SJCRH30 (cell line): ENCODE measurements around the gene BBS1. TPM values are rescaled to one million over a fixed set of nuclear protein-coding genes. Genes with fewer than 3 reads are reported as not detected.
A peak's percentile ranks its signal among the peaks of the same experiment; 100 is the strongest.

Source experiments
- DNase-seq, 2 experiments: peaks; one replicate each; pipeline ENCODE4 v3.0.0-alpha.2; 2015 to 2020
- H3K27ac ChIP-seq: fragments of 250-450 bp; sonication (Bioruptor Pico); 2 replicates; pipeline ENCODE4 v1.5.1; 2020; ENCODE audit warnings: mild to moderate bottlenecking, moderate library complexity
- H3K27me3 ChIP-seq: fragments of 250-450 bp; sonication (Bioruptor Pico); 2 replicates; pipeline ENCODE4 v1.5.1; 2020; ENCODE audit warnings: mild to moderate bottlenecking, moderate library complexity
- H3K36me3 ChIP-seq: fragments of 250-450 bp; sonication (Bioruptor Pico); 2 replicates; pipeline ENCODE4 v1.5.1; 2020; ENCODE audit warnings: mild to moderate bottlenecking, moderate library complexity
- H3K4me1 ChIP-seq: fragments of 250-450 bp; sonication (Bioruptor Pico); 2 replicates; pipeline ENCODE4 v1.5.1; 2020; ENCODE audit warnings: mild to moderate bottlenecking, moderate library complexity
- H3K4me3 ChIP-seq: fragments of 250-450 bp; sonication (Bioruptor Pico); 2 replicates; pipeline ENCODE4 v1.5.1; 2020; ENCODE audit warnings: mild to moderate bottlenecking, moderate library complexity
- H3K9me3 ChIP-seq: fragments of 250-450 bp; sonication (Bioruptor Pico); replicated peaks from 2 replicates; pipeline ENCODE4 v1.5.1; 2020; ENCODE audit warnings: mild to moderate bottlenecking, moderate library complexity
- total RNA-seq: library from RNA; depleted of rRNA; stranded (reverse); fragments of >200 nt; shearing (Covaris generic); gene quantifications from 2 replicates; pipeline ENCODE4 v1.2.3, GENCODE V29; 2014

BBS1 gene
- total RNA-seq, 1 experiment from 2014 or later = 13.6 TPM

DNA sequence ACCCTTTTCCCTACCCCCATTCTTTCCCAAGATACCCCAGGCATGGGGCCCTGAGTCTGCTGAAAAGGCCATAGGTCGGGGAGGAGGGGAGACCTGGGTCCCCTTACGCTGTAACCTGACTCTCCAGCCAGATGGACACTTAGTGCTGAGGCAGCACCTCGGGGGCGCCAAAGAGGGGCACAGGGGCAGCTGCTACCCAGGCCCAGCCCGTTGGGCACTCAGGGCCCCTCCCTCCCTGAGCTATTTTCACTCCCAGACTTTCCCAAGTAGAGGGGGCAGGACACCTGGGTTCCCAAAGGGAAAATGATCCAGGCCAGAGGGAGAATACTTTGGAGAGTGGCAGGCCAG lies 37.2 kb downstream of the BBS1 start:
- Histone ChIP-seq H3K9me3 (no peaks in the 10 kb centered on the region), H3K4me1 (peaks cover 7% of the 10 kb centered on the region), H3K27me3 (no peaks in the 10 kb centered on the region), H3K4me3 (no peak overlapping the region), H3K36me3 (no peaks in the 10 kb centered on the region), H3K27ac (no peak overlapping the region)
- DNase-seq = peak in 1 of 2 experiments; percentile 18

DNA sequence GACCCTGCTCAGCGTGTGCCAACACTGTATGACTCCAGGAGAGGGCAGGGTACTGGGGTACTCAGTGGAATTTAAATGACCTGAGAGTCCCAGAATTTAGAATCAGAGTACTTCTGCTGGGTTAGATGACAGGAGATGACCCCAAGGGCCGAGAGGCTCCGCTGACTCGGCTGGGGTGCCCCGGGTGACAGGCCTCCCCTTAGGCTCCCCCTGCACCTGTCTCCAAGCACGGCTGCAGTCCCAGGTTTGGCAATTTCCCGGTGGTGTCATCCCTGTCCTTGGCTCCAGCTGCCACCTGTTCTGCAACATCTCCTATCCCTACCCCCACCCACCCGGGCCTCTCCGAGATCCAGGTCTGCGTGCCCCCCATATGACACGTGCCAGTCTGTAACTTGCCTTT lies 37.6 kb downstream of the BBS1 start:
- H3K27ac ChIP-seq = no peak overlapping the region
- no peaks in the 10 kb centered on the region for H3K36me3 ChIP-seq
- peak in 1 of 2 experiments; percentile 30 for DNase-seq
- peaks cover 7% of the 10 kb centered on the region for H3K4me1 ChIP-seq
- no peaks in the 10 kb centered on the region for H3K9me3 ChIP-seq
- no peak overlapping the region for H3K4me3 ChIP-seq
- no peaks in the 10 kb centered on the region for H3K27me3 ChIP-seq

DNA sequence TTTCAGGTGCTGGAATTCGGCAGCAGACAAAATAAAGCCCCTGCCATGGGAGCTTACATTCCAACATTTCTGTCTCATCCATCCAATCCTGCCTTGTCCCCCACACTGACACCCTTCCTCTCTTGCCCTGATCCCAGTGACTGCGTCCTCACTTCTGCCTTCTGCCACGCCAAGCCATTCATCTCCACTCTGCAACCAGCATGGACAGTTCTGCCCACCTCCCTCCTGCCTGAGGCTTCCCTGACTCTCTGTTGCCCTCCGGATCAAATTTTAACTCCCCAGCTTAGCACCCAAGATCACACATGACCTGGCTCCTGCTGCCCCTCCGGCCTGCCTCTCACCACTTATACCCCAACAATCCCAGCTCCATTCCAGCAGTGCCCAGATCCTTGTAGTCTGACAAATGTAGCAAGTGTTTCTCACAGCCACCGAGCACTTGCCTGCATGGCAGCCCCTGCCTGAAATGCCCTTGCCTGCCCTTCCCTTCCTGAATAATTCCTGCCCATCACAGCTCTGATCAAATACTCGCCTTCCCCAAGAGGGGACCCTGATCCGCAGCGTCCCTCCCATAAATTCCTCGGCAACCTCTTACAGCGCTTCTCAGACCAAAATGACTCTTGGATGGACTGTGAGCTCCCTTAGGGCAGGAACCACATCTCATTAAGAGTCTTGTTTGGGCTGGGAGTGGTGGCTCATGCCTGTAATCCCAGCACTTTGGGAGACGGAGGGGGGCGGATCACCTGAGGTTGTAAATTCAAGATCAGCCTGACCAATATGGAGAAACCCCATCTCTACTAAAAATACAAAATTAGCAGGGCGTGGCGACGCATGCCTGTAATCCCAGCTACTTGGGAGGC lies 38.6 kb downstream of the BBS1 start:
- Histone ChIP-seq H3K36me3 (no peaks in the 10 kb centered on the region), H3K4me1 (peaks cover 7% of the 10 kb centered on the region), H3K9me3 (no peaks in the 10 kb centered on the region), H3K4me3 (no peak overlapping the region), H3K27me3 (no peaks in the 10 kb centered on the region), H3K27ac (no peak overlapping the region)
- DNase-seq = no peak

DNA sequence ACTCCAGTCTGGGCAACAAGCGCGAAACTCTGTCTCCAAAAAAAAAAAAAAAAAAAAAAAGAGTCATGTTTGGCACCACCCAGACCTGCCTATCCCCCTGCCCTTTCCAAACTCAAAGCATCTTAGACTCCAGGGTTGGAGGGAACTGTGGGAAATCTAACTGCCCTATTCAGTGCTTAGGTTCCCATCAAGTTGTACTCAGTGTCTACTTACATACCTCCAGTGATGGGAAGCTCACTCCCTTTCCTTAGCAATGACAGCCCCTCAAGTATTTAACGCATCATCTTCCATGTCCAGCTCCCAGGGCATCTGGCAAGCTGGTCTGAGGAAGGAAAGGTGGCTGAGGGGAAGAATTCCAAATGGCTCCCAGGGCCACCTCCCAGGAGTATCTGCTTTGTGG lies 39.3 kb downstream of the BBS1 start:
- no peaks in the 10 kb centered on the region for H3K27me3 ChIP-seq
- no peaks in the 10 kb centered on the region for H3K36me3 ChIP-seq
- no peak for DNase-seq
- peaks cover 7% of the 10 kb centered on the region for H3K4me1 ChIP-seq
- H3K4me3 ChIP-seq = no peak overlapping the region
- no peaks in the 10 kb centered on the region for H3K9me3 ChIP-seq
- H3K27ac ChIP-seq = no peak overlapping the region

DNA sequence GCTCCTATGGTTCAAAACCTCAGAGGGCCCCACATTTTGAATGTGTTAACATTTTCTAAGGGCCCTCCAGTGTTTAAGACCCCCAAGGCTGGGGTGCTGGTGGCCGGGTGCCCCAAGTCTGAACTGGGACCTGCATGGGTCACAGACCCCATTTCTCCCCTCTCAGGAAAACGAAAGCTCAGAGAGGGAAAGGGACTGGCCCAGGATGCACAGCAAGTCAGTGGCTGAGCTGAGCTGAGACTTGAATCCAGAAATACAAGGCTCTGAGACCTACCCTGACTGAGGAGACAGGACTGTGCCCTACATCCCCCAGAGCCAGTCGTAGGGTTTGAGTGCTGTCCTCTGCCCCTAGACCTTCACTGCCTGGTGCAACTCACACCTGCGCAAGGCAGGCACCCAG lies 40.5 kb downstream of the BBS1 start:
- no peak overlapping the region for H3K4me3 ChIP-seq
- H3K27me3 ChIP-seq = no peaks in the 10 kb centered on the region
- H3K4me1 ChIP-seq = peaks cover 7% of the 10 kb centered on the region
- DNase-seq = no peak
- no peaks in the 10 kb centered on the region for H3K9me3 ChIP-seq
- H3K27ac ChIP-seq = no peak overlapping the region
- no peaks in the 10 kb centered on the region for H3K36me3 ChIP-seq

DNA sequence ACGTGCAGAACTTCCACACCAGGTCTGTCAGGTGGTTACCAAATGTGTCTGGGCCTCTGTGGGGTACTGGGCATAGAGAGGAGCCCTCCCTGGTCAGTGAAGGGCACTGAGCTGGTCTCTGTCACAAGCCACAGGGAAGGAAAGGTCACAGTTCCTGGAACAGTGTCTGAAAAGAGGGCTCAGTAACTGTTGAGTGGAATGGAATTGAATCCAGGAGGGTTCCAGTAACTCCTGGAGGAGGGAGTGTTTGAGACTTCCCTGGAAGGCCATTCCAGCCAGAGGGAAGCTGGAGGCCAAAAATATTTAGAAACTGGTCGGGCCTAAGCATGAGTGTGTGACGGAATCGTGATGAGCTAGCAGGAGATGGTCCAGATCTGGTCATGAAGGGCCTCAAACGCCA lies 44.2 kb downstream of the BBS1 start:
- no peaks in the 10 kb centered on the region for H3K36me3 ChIP-seq
- no peak for DNase-seq
- H3K9me3 ChIP-seq = no peaks in the 10 kb centered on the region
- no peak overlapping the region for H3K27ac ChIP-seq
- H3K4me3 ChIP-seq = no peak overlapping the region
- no peaks in the 10 kb centered on the region for H3K27me3 ChIP-seq
- H3K4me1 ChIP-seq = no peaks in the 10 kb centered on the region

DNA sequence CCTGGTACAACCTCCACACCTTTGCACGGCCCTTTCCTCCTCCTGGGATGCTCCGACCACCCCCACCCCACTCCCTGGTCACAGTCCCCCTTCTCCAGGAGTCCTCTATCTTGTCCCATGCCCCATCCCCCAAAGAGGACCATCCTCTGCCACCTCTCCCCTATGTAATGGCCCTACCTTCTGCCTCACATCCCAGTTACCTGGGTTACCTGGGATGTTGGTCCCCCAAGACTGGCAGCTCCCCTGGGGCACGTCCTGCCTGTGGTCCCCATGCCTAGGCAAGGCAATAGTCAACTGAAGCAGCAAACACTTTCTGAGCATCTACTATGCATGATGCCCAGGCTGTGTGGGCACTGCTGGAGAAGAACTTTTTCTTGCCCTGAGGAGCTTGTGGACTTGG lies 45.0 kb downstream of the BBS1 start:
- H3K9me3 ChIP-seq = no peaks in the 10 kb centered on the region
- H3K4me3 ChIP-seq = no peak overlapping the region
- no peak overlapping the region for H3K27ac ChIP-seq
- no peaks in the 10 kb centered on the region for H3K36me3 ChIP-seq
- no peaks in the 10 kb centered on the region for H3K4me1 ChIP-seq
- no peaks in the 10 kb centered on the region for H3K27me3 ChIP-seq
- no peak for DNase-seq

DNA sequence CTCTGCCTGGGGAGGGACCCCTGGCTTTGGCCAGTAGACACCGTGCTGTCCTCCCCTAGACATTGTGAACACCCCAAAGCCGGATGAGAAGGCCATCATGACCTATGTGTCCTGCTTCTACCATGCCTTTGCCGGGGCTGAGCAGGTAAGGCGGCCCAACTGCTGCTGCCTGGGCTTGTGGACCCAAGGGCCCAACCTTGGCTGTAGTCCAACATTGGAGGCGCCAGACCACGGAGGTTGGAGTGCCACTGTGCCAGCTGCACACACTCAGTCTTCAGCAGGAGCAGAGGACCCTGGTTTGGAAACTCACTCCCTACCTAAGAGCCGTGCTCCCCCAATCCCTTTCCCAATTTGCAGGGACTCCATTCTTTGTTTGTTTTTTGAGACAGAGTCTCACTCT lies 45.7 kb downstream of the BBS1 start:
- Histone ChIP-seq H3K36me3 (no peaks in the 10 kb centered on the region), H3K4me3 (no peak overlapping the region), H3K27me3 (no peaks in the 10 kb centered on the region), H3K4me1 (no peaks in the 10 kb centered on the region), H3K9me3 (no peaks in the 10 kb centered on the region), H3K27ac (no peak overlapping the region)
- no peak for DNase-seq

DNA sequence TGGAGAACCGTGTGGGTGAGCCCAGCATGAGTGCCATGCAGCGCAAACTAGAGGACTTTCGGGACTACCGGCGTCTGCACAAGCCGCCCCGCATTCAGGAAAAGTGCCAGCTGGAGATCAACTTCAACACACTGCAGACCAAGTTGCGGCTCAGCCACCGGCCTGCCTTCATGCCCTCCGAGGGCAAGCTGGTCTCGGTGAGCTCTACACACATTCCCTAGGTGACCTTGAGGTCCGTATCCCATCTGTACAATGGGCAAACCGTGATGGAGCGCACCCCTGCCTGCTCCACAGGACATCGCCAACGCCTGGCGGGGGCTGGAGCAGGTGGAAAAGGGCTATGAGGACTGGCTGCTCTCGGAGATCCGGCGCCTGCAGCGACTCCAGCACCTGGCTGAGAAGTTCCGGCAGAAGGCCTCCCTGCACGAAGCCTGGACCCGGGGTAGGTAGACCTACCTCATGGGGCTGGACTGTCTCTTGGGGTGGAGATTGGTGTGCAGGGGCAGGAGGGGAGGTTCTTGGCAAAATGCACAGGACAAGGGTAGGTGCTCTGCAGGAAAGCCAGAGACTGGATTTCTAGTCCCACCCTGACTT lies 47.4 kb downstream of the BBS1 start:
- Histone ChIP-seq H3K27ac (no peak overlapping the region), H3K4me3 (no peak overlapping the region), H3K36me3 (no peaks in the 10 kb centered on the region), H3K27me3 (no peaks in the 10 kb centered on the region), H3K9me3 (no peaks in the 10 kb centered on the region), H3K4me1 (no peaks in the 10 kb centered on the region)
- no peak for DNase-seq

DNA sequence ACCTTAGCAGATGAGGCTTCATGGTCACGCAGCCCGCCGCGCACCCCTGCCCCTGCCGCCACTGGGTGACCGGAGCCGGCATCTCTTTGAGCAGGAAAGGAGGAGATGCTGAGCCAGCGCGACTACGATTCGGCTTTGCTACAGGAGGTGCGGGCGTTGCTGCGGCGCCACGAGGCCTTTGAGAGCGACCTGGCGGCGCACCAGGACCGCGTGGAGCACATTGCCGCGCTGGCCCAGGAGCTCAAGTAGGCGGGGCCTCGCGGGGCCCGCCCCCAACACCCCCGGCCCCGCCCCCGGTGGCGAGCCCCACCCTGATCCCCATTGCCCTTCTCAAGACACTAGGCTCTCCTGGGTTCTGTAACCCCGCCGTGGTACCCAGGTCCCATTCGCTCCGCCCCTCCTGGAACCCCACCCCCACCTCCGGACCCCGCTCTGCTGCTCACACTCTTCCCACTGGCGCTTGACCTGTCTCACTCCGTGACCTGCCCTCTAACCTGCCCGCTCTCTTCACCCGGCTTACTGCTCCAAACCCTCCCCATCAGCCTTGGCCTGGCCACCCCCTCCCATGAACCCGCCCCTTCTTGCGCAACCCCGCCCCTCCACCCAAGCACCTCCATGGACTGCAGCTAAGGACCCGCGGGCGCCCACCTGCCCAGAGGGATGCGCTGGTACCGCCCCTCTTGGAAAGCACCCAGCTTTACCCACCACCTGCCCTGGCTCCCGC lies 48.9 kb downstream of the BBS1 start:
- H3K36me3 ChIP-seq = no peaks in the 10 kb centered on the region
- no peaks in the 10 kb centered on the region for H3K9me3 ChIP-seq
- no peak overlapping the region for H3K4me3 ChIP-seq
- no peaks in the 10 kb centered on the region for H3K4me1 ChIP-seq
- no peak for DNase-seq
- no peaks in the 10 kb centered on the region for H3K27me3 ChIP-seq
- H3K27ac ChIP-seq = no peak overlapping the region

DNA sequence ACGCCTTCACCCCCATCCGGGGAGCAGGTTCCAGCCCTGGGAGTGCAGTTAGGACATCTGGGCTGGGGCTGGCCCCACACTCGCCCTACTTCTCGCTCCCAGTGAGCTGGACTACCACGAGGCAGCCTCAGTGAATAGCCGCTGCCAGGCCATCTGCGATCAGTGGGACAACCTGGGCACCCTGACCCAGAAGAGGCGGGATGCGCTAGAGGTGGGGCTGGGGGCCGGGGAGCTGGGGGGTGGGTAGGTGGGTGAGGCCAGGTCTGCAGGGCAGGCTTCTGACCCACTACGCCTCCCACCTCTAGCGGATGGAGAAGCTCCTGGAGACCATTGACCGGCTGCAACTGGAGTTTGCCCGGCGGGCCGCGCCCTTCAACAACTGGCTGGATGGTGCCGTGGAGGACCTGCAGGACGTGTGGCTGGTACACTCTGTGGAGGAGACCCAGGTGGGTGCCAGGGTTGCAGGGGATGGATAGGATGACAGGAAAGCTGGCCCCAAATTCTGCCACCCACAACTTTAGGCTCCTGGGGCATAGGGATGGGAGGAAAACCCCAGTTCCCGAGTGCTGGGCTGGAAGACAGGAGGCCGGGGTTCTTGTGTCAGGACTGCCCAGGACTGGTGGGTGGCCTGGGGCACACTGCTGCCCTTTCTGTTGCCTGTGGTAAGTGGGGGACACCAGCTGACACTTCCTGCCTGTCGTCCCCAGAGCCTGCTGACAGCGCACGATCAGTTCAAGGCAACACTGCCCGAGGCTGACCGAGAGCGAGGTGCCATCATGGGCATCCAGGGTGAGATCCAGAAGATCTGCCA lies 49.6 kb downstream of the BBS1 start:
- DNase-seq = no peak
- Histone ChIP-seq H3K36me3 (no peaks in the 10 kb centered on the region), H3K4me1 (no peaks in the 10 kb centered on the region), H3K27me3 (no peaks in the 10 kb centered on the region), H3K27ac (no peak overlapping the region), H3K9me3 (no peaks in the 10 kb centered on the region), H3K4me3 (no peak overlapping the region)

DNA sequence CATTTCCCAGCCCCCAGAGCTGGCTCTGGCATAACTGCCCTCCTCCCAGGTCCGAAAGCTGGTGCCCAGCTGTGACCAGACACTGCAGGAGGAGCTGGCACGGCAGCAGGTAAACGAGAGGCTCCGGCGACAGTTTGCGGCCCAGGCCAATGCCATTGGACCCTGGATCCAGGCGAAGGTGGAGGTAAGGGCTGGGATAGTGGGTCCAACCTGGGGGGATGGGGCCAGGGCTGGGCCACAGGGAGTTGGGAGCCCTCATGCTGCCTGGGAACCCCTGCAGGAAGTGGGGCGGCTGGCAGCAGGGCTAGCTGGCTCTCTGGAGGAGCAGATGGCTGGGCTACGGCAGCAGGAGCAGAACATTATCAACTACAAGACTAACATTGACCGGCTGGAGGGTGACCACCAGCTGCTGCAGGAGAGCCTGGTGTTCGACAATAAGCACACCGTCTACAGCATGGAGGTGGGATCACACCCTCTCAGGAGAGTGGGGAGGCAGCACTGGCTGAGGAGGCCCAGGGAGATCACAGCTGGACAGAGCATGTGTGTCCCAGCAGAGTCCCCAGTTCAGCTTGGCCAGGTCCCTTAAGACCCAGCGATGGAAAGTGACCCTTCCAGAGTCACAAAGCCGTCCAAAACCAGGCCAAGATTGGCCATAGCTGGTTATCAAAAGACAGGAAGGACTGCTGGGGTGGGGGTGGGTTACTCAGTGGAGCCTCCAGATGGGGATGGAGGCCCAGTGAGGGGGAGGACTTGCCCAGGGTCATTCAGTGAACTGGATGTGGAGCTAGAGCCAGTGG lies 50.9 kb downstream of the BBS1 start:
- H3K9me3 ChIP-seq = no peaks in the 10 kb centered on the region
- no peak for DNase-seq
- H3K4me3 ChIP-seq = no peak overlapping the region
- H3K4me1 ChIP-seq = no peaks in the 10 kb centered on the region
- H3K27ac ChIP-seq = no peak overlapping the region
- no peaks in the 10 kb centered on the region for H3K27me3 ChIP-seq
- H3K36me3 ChIP-seq = no peaks in the 10 kb centered on the region

DNA sequence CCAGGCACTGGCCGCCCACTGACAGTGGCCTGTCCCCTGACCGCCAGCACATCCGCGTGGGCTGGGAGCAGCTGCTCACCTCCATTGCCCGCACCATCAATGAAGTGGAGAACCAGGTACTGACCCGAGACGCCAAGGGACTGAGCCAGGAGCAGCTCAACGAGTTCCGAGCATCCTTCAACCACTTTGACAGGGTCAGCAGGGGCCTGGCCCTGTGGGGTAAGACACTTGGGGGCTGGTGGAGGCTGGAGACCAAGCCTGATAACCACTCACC lies 51.5 kb downstream of the BBS1 start:
- no peak for DNase-seq
- no peaks in the 10 kb centered on the region for H3K36me3 ChIP-seq
- no peaks in the 10 kb centered on the region for H3K27me3 ChIP-seq
- no peaks in the 10 kb centered on the region for H3K9me3 ChIP-seq
- no peak overlapping the region for H3K4me3 ChIP-seq
- no peaks in the 10 kb centered on the region for H3K4me1 ChIP-seq
- H3K27ac ChIP-seq = no peak overlapping the region

DNA sequence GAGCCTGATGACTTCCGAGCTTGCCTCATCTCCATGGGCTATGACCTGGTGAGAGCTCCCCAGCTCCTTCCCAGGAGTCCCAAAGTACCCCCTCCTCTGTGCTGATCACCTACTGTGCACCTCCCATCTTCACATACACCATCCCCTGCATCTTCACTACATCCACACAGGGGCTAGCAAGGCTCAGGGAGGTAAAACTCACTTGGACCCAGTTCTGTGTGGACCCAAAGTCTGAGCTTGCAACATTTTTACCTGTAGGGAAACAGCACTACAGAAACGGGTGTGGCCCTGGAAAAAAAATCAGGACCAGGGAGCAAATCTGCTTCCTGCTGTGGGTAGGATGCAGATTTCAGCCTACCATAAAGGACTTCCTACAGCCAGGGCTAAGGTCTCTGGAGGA lies 51.8 kb downstream of the BBS1 start:
- H3K27me3 ChIP-seq = no peaks in the 10 kb centered on the region
- no peaks in the 10 kb centered on the region for H3K4me1 ChIP-seq
- no peak for DNase-seq
- H3K36me3 ChIP-seq = no peaks in the 10 kb centered on the region
- no peaks in the 10 kb centered on the region for H3K9me3 ChIP-seq
- H3K27ac ChIP-seq = no peak overlapping the region
- no peak overlapping the region for H3K4me3 ChIP-seq
